ENCODE measurements around the gene NPAS2.

Gene NPAS2

DNA sequence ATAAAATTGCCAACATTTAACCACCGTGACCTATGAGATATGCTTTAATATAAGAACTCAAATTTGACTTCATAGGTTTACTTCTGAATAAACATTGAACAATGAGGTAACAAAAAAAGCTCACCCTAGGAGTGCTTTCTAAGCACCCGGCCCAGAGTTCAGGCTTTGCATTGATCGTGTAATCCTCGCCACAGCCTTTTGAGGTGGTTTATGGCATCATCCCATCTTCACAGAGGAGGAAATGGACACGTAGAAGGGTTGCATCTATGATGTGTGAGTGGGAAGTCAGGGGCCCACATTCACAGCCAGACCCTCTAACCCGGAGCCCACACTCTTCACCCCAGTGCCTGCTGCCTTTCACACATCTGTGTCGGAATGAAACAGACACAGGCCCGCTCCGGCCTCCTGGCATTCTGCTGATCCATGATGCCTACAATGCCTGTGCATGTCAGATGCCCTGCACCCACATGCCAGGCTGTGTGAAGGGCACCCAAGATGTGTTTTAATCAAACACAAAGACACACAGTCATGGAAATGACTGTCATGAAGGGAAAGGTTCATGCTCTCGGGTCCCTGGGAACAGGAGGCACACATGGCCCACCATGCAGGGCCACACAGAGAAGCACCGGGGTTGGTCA, 133.6 kb downstream of the NPAS2 start:
- no peak overlapping the region for H3K9ac ChIP-seq
- peak overlapping the region in 7 of 11 experiments; percentile 4 to 41 (median 32); a peak in 8 of 22 replicates for H3K4me2 ChIP-seq
- no peak overlapping the region; a peak in 1 of 22 replicates for H3K27ac ChIP-seq
- no peaks in the 10 kb centered on the region for H3K27me3 ChIP-seq
- peaks cover 6 to 15% (median 10%) of the 10 kb centered on the region in 10 experiments; a peak in 13 of 20 replicates for H3K4me1 ChIP-seq
- no peak overlapping the region for H3K4me3 ChIP-seq
- H4K20me1 ChIP-seq: no peaks in the 10 kb centered on the region; a peak in 1 of 22 replicates
- 0 out of 22 replicates have a peak, but pooled peaks of 1 of the 11 experiments have one; percentile 7 for TF ChIP-seq Cebpa-rat (IDR thresholded peaks at IDR 0.05)
- no peaks in the 10 kb centered on the region for H3K36me3 ChIP-seq
- no peaks in the 10 kb centered on the region for H3K9me3 ChIP-seq (replicated peaks in 1 of 11)

DNA sequence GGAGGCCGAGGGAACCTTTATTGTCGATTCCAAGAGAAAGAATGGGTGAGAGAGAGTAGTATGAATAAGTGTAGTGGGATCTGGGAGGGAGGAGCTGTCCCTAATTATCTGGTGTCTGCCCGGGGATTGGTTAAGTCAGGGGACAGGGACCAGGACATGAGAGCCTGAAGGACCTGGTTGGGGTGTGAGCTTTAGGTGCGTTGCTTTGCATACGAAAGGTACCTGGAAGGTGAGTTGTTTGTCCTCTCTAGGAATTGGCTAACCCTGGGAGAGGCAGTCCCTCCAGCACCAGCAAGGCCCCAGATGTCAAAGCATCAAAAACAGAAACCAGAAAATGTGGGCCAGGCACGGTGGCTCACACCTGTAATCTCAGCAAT, 134.1 kb downstream of the NPAS2 start:
- peaks cover 6 to 15% (median 10%) of the 10 kb centered on the region in 10 experiments; a peak in 13 of 20 replicates for H3K4me1 ChIP-seq
- H3K9ac ChIP-seq: no peak overlapping the region
- H3K27ac ChIP-seq: no peak overlapping the region; a peak in 1 of 22 replicates
- H3K4me2 ChIP-seq: peak overlapping the region in 4 of 11 experiments; percentile 4 to 41 (median 30); a peak in 3 of 22 replicates
- no peaks in the 10 kb centered on the region for H3K27me3 ChIP-seq
- H3K4me3 ChIP-seq: no peak overlapping the region
- H3K36me3 ChIP-seq: no peaks in the 10 kb centered on the region
- no peaks in the 10 kb centered on the region for H3K9me3 ChIP-seq (replicated peaks in 1 of 11)
- H4K20me1 ChIP-seq: no peaks in the 10 kb centered on the region; a peak in 1 of 22 replicates
- no peak for TF ChIP-seq Cebpa-rat (IDR thresholded peaks at IDR 0.05)

DNA sequence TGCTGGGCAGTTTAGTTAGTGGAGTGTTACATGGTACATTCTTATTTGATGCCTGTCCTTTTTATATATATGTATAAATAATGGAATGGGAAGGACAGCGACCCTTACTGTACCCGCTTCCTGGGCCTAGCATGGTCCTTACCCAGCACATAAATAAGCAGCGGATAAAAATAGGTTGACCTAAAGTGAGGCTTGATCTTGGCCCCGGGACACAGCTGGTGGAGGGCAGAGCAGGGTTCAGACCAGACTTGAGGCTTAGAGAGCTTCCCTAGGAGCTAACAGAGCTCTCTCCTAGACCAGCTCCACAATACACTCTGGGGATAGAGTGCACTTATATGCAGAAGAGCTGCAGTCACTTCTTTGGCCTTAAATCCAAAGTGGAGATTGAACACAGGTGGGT, 135.3 kb downstream of the NPAS2 start:
- Histone ChIP-seq H3K4me1 (peaks cover 4 to 11% (median 8%) of the 10 kb centered on the region in 10 experiments; a peak in 13 of 20 replicates), H3K4me3 (no peak overlapping the region), H3K27ac (no peak overlapping the region), H3K9me3 (replicated peaks in 1 of 11) (no peaks in the 10 kb centered on the region), H3K4me2 (no peak overlapping the region), H3K36me3 (no peaks in the 10 kb centered on the region), H3K27me3 (no peaks in the 10 kb centered on the region), H4K20me1 (no peaks in the 10 kb centered on the region; a peak in 1 of 22 replicates), H3K9ac (no peak overlapping the region)
- no peak for TF ChIP-seq Cebpa-rat (IDR thresholded peaks at IDR 0.05)

DNA sequence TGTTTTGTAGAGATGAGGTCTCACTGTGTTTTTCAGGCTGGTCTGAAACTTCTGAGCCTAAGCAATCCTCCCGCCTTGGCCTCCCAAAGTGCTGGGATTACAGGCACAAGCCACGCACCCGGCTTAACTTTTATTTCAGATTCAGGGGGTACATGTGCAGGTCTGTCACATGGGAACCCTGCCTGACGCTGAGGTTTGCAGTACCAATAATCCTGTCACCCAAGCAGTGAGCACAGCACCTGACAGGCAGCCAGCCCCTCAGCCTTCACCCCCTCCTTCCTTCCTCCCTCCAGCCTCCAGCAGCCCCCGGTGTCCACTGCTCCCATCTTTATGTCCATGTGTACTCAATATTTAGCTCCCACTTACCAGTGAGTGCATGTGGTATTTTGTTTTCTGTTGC, 136.1 kb downstream of the NPAS2 start:
- Histone ChIP-seq H3K4me2 (no peak overlapping the region), H3K36me3 (no peaks in the 10 kb centered on the region), H3K27me3 (no peaks in the 10 kb centered on the region), H3K4me3 (no peak overlapping the region), H3K9me3 (replicated peaks in 1 of 11) (no peaks in the 10 kb centered on the region), H3K9ac (no peak overlapping the region), H3K4me1 (peaks cover 0 to 11% (median 7%) of the 10 kb centered on the region in 10 experiments; a peak in 9 of 20 replicates), H4K20me1 (no peaks in the 10 kb centered on the region; a peak in 1 of 22 replicates), H3K27ac (no peak overlapping the region)
- TF ChIP-seq Cebpa-rat (IDR thresholded peaks at IDR 0.05): no peak

DNA sequence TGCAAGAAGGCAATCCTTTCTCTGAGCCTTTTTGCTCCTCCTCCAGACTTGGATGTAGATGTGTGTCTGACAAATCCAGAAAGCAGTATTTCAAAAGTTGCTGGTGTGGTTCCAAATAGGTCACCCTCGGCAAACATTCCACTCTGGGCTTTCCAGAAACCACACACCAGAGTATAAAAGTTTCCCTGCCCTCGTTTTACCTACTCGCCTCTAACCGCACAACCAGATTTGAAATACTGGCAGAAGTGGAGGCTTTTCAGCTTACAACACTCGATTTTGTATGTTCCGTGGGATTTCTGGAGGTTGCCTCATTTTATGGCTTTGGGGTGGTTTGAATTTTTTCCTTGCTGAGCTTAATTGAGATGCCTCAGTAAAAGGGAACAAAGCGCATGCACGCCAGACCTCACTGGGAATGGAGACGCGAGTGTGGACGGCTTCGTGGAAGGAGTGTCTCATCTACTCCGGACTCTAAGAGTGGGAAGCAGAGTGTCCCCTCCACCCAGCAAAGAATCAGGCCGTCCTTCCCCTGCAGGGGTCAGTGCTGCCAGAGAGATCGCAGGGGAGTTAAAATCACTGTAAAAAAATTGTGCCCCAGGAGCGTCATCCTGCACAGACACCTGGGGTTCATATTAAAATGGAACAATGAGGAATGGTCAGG, 138.2 kb downstream of the NPAS2 start:
- TF ChIP-seq Cebpa-rat (IDR thresholded peaks at IDR 0.05): no peak
- H3K9me3 ChIP-seq (replicated peaks in 1 of 11): no peaks in the 10 kb centered on the region
- peaks cover 0 to 9% (median 6%) of the 10 kb centered on the region in 10 experiments; a peak in 9 of 20 replicates for H3K4me1 ChIP-seq
- H3K27me3 ChIP-seq: no peaks in the 10 kb centered on the region
- H3K4me2 ChIP-seq: no peak overlapping the region
- no peaks in the 10 kb centered on the region for H3K36me3 ChIP-seq
- H4K20me1 ChIP-seq: no peaks in the 10 kb centered on the region; a peak in 1 of 22 replicates
- no peak overlapping the region for H3K4me3 ChIP-seq
- H3K27ac ChIP-seq: no peak overlapping the region
- H3K9ac ChIP-seq: no peak overlapping the region

DNA sequence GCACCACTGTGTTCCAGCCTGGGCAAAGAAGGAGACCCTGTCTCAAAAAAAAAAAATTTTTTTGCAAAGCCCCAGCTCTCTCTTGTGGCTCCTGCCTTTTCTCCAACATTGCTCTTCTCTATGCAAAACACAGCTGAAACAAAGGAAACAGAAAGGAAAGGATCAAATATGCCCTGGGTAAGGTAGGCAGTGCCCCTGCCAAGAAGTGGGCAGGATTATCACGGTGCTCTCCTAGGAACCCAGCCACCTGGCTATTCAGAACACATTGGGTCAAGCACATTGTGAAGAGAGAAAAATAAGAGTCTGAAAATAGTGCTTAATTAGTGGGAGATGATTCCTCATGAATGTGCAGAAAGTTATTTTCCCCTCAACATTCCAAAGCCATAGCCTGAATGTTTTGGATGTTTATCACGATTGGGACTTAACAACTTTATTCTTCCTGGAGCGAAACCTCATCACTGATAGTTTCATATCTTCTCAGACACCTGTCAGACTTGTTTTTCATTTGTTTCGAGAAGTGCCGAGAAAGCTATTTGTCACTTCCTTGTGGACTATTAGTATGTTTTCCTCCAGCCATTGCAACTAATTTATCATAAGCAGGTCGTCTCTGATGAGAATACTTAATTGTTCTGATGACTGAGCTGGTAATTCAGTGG, 139.4 kb downstream of the NPAS2 start:
- Histone ChIP-seq H3K4me1 (no peaks in the 10 kb centered on the region), H3K36me3 (no peaks in the 10 kb centered on the region), H3K9me3 (replicated peaks in 1 of 11) (no peaks in the 10 kb centered on the region), H3K4me3 (no peak overlapping the region), H3K9ac (no peak overlapping the region), H3K27me3 (no peaks in the 10 kb centered on the region), H3K4me2 (no peak overlapping the region), H3K27ac (no peak overlapping the region), H4K20me1 (no peaks in the 10 kb centered on the region; a peak in 1 of 22 replicates)
- TF ChIP-seq Cebpa-rat (IDR thresholded peaks at IDR 0.05): no peak

DNA sequence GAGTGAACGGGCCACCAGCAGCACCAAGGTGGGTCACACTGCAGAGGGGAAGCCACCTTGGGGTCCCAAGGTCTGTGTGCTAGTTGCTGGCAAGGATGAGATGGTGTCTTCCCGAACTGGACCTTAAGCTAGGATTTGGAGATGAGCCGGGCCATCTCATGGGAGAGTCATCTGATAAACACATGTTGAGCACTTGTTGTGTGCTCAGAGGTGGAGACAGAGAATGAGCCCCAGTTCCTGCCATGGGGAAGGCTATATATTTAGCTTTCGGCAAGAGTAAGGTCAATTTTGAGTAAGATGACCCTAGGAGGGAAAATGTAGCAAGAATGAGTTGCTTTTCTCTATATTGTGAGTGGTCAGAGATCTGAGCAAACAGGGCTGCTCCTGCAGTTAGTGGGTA, 140.7 kb downstream of the NPAS2 start:
- H4K20me1 ChIP-seq: no peaks in the 10 kb centered on the region; a peak in 1 of 22 replicates
- H3K9ac ChIP-seq: no peak overlapping the region
- H3K36me3 ChIP-seq: no peaks in the 10 kb centered on the region
- H3K4me1 ChIP-seq: no peaks in the 10 kb centered on the region
- no peaks in the 10 kb centered on the region for H3K9me3 ChIP-seq (replicated peaks in 1 of 11)
- no peak overlapping the region for H3K4me3 ChIP-seq
- no peaks in the 10 kb centered on the region for H3K27me3 ChIP-seq
- no peak for TF ChIP-seq Cebpa-rat (IDR thresholded peaks at IDR 0.05)
- H3K27ac ChIP-seq: no peak overlapping the region
- no peak overlapping the region for H3K4me2 ChIP-seq

DNA sequence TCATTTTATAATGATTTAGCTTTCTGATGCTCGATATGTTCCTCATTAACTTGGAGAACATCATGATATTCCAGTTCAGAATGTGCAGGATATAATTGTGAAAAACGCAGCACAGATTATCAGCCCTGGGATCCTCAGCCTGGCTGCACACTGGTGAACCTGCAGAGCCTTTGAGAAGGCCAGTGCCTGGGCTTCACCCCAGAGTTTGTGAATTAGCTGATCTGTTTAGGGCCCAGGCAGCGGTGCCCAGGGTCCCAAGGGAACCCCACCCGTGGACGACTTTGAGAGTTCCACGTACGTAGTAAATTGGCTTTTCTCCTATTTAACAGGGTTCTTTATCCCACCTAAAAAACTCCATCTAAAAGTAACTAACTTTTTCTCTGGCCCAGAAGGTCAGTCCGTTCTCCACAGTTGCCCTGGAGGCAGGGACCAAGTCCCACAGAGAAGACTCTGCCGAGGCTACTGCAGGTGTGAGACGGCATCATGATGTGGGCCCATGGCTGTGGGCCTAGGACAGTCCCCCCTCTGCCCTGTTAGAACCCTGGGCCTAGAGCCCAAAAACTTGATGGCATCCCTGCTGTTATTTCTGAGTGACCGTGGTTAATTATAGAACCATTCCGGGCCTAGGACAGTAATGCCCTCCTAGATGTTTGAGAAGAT, 142.6 kb downstream of the NPAS2 start:
- Histone ChIP-seq H3K4me2 (no peak overlapping the region), H3K27ac (no peak overlapping the region), H3K9ac (no peak overlapping the region), H3K4me3 (no peak overlapping the region), H4K20me1 (no peaks in the 10 kb centered on the region; a peak in 1 of 22 replicates), H3K36me3 (no peaks in the 10 kb centered on the region), H3K4me1 (no peaks in the 10 kb centered on the region), H3K27me3 (no peaks in the 10 kb centered on the region), H3K9me3 (replicated peaks in 1 of 11) (no peaks in the 10 kb centered on the region)
- no peak for TF ChIP-seq Cebpa-rat (IDR thresholded peaks at IDR 0.05)

DNA sequence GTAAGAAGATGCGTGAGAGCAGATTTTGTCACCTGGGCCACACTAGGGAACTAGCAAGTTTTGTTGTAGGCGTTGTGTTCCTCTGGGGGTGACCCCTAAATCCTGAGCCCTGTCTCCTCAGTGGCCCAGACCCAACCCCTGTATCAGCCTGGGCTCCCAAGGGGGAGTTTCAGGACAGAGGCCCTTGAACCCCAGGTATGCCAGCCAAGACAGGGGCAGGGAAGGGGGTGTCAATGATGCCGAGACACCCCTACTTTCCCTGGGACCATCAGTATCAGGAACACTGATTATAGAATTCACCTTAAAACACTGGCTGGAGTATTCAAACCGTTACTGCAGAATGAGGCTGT, 143.1 kb downstream of the NPAS2 start:
- no peak overlapping the region for H3K27ac ChIP-seq

More for the DNA sequence above, 143.1 kb downstream of the NPAS2 start:
- H3K9me3 ChIP-seq (replicated peaks in 1 of 11): no peaks in the 10 kb centered on the region
- no peak overlapping the region for H3K4me2 ChIP-seq
- H3K36me3 ChIP-seq: no peaks in the 10 kb centered on the region
- H3K4me3 ChIP-seq: no peak overlapping the region
- TF ChIP-seq Cebpa-rat (IDR thresholded peaks at IDR 0.05): no peak
- H4K20me1 ChIP-seq: no peaks in the 10 kb centered on the region; a peak in 1 of 22 replicates
- no peaks in the 10 kb centered on the region for H3K27me3 ChIP-seq
- H3K9ac ChIP-seq: no peak overlapping the region
- H3K4me1 ChIP-seq: no peaks in the 10 kb centered on the region
